GM21381 (cell line): ENCODE measurements around the gene CCL26.
"Not testable (repeated sequence)": the region's sequence is repeated elsewhere in the genome, so short reads cannot be mapped to it uniquely, and the experiment has no call there.

Experiments
- ATAC-seq: cut with Tn5 transposase; IDR thresholded peaks from one replicate; pipeline ENCODE4 v1.9.1; 2021; ENCODE audit warnings: mild to moderate bottlenecking, moderate library complexity; ENCODE audit not compliant: unreplicated experiment

Gene CCL26

DNA sequence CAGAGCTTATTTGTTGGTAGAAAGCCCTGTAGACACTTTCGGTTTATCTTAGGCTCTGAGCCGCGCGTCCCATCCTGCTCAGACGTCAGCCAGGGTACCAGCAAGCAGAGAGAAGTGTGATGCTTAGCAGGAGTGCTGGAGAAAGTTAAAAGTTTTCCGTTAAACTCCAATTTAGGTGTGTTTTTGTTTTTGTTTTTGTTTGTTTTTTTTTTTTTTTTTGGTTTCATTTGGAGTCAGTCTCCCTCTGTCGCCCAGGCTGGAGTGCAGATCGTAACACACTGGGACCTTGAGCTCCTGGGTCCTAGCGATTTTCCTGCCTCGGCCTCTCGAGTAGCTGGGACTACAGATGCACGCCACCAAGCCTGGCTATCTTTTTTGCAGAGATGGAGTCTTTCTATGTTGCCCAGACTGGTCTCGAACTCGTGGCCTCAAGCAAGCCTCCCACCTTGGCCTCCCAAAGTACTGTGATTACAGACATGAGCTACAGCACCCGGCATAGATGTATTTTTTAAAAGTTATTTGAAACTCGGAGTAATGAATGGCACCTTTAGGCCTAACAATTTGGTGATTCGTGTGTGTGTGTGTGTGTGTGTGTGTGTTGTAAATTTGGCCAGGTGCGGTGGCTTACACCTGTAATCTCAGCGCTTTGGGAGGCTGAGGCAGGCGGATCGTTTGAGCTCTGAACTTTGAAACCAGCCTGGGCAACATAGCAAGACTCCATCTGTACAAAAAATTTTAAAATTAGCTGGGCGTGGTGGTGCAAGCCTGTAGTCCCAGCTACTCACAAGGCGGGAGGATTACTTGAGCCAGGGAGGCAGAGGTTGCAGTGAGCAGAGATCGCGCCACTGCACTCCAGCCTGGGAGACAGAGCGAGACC lies 32.0 kb downstream of the CCL26 start:
- ATAC-seq = peak; percentile 22

DNA sequence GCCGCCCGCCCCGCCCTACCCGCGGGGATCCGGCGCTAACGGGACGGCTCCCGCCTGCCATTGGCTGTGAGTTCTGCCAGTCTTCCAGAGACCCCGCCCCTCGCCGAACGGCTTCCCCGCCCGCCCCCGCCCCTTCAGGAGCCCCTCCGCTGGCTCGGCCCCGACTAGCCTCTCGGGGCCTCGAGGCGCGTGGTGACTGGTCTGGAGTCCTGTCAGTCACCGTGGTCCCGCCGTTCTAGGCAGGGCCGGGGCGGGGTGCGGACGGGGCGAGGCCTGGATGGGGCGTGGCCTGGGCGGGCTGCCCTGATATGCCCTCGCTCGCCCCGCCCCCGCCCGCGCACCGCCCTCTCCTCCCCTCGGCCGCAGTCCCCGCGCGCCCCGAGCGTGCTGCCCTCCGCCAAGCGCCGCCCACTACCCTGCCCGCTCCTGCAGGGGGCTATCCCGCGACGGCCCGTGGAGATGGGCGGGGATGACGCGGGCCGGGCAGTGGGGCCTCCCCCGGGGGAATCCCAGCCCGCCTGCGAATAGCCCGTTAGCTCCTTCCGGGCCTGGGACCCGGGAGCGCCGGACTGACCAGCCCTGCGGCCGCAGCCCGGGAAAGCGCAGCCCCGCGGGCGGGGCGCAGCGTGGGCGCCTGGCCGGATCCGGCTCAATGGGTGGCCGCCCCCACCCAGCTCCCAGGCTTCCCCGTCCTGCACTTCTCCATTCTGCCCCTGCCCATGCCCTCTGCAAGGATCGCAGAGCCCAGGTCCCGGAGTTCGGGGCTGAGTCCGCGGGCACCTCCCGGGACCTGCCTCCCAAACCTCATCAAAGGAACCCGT lies 32.8 kb downstream of the CCL26 start:
- peak; percentile 91 for ATAC-seq

DNA sequence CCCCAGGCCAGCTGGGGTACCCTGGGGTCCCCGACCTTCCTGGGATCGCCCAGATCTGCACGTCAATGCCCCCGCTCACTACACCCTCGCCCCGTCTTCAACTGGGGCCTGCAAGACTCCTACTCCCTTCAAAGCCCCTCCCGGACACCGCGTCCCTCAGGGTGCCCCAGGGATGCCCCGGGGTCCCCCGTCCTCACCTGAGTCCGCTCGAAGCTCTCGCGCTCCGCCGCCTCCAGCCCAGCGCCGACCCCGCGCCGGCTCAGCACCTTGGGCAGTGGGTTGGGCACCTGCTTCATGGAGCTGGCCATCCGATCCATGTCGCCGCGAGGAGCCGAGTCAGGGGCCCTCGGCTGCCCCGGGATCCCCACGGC lies 33.4 kb downstream of the CCL26 start, which contains the start of gene HIP1:
Gene HIP1, minus strand, starts transcription at position 338 of the 371 bp plus-strand sequence. Its CDS starts 21 bp downstream, at position 317.
- no peak for ATAC-seq

DNA sequence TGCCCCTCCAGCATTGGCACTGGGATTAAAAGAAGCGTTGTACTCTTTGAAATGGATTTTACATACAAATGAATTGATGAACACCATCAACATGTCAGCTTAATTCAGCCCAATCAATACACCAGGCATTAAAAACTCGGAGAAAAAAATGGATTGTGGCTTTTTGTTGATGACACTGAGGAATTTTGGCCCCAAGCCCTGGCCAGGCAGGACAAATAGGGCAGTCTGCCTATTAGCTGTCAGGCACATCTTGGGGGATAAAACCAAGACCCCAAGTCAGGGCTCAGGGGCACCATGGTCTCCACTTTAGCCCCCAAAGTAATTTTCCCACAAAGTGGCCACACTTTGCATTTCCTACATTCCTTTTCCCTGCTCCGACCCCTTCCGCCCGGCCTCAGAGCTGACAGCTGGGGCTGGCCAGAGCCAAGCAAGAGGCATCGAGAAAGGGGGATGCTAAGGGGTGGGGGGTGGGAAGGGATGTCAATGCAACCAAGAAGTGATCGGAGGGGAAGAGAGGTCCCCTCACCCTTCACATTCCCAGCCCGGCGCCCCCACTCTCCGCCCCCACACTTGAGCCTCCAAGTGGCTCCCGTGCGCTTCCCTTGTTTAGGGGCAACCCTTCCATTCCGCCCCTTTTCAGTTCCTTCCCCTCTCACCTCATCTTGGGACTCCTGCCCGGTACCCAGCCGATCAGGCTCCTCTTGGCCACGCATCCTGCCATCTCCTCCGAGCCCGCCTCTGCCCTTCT lies 34.0 kb downstream of the CCL26 start:
- ATAC-seq = no peak

DNA sequence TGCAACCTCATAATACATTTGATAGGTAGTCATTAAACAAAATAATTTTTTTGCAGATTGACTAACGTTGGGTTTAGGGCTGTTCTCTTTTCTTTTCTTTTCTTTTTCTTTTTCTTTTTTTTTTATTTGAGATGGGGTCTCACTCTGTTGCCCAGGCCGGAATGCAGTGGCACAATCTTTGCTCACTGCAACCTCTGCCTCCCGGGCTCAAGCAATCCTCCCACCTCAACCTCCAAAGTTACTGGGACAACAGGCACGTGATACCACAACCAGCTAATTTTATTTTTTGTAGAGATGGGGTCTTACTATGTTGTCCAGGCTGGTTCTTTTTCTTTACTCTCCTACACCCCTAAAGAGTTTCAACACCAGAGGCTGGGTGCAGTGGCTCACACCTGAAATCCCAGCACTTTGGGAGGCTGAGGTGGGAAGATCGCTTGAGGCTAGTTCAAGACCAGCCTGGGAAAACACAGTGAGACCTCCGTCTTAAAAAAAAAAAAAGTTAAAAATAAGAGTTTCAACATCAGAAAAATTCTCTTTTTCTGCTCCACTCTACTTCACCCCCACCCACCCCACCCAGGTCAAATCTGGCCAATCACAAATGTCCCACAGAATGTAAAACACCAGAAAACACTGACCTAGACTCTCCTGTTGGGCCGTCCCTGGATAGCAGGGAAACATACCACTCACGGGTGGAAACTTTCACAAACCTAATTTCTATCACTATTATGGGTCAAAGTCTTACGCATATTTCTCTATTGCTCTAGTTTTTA lies 36.2 kb downstream of the CCL26 start:
- no peak for ATAC-seq

DNA sequence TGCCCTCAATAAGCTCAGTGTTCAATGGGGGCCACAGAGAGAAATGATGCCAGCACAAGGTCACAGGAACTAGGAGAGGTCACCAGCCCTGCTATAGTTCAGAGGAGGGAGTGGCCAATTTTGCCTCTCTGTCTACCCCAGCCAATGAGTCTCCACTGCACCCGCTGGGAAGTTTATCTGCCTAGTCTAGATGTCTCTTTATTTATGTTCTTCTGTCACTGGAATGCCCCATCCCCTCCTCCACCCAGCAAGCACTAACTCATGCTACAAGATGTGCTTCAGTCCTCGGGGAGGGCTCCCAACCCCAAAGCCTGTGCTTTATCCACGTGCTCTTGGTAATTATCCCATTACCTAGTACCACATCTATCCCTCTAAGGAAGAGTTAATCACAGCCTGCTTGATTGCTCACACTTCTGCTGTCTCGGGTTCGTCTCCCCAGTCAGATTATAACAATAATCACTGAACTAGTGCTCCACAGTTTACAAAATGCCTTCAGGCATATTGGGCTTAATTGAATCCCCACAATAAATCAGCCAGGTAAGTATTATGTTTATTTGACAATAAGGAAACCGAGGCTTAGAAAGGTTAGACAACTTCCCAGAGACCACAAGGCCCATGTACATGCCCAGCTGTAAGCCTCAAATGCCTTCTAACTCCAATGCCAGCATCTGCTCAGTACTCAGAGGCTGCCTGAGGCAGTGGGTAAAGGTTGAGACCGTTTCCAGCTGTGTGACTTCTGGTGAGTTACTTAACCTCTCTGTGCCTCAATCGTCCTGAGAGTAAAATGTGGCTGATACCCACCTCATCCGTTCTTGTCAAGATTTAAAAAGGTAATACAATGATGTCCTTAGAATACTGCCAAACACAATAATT lies 37.2 kb downstream of the CCL26 start:
- no peak for ATAC-seq

DNA sequence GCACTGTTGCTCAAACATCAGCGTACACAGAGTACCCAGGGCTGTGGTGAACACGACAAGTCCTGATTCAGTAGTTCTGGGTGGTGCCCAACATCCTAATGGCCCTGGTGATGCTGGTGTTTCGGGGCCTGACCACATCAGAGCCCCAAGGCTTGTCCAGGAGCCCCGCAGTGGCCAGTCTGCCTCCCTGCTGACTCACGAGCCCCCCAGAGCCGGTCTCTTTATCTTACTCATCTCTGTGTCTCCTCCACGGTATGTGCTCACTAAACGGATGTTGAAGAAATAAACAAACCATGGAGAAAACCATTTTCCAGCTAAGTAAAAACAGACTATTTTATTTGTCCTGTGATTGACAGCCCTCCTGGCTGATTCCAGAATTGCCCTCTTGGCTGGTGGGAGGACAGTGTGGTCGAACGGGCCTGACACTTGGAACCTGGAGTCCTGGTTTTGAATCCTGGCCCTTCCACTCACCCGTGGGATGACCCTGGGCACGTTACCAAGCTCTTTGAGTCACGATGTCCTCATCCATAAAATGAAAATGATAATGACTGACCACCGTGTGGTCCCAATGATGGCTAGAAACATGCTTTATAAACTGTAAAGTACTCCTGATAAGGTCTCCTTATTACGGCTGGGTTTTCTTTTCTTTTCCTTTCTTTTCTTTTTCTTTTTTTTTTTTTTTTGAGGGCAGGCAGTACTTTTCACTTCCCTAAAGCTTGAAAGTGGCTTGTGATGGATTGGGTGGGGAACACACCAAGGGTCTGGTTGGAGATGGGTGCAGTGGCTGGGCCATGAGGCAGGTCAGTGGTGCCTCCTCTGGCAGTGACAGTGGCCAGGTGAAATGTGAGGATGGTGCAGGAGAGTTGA lies 39.0 kb downstream of the CCL26 start:
- ATAC-seq = no peak

DNA sequence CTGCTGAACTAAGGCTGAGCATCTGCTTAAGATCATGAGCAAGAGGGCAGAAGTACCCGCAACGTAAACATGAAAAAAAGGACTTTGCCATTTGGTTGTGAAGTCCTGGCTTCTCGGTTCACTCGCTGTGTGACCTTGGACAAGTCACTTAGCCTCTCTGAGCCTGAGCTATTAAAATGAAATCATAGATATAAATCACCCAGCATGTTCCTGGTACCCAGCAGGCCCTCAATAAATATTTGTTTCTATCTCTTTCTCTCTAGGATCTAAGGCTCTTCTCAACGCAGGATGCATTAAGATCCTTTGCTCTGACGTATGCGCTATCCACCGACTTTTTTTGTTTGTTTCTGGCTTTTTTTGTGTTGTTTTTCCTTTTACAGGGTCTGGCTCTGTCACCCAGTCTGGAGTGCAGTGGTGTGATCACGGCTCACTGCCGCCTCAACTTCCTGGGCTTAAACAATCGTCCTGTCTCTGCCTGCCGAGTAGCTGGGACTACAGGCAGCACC lies 39.9 kb downstream of the CCL26 start:
- no peak for ATAC-seq

DNA sequence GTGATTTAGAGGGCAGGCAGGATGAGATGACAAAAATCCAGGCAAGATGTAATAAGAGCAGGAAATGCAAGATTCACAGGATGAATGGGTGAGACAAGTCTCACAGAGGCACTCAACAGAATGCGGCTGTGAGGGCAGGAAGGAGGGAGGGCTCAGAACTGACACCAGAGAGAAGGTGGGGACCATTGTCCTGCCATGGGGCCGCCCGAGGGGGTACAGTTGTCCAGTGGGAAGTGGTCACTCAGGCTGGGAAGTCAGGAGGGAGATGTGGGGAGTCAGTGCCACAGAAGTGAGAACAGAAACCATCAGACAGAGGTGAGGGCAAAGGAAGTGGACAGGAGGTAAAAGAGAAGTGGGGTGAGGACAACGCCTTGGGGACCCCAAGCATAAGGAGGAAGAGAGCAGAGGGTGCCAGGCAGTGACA lies 42.1 kb downstream of the CCL26 start:
- ATAC-seq = no peak

DNA sequence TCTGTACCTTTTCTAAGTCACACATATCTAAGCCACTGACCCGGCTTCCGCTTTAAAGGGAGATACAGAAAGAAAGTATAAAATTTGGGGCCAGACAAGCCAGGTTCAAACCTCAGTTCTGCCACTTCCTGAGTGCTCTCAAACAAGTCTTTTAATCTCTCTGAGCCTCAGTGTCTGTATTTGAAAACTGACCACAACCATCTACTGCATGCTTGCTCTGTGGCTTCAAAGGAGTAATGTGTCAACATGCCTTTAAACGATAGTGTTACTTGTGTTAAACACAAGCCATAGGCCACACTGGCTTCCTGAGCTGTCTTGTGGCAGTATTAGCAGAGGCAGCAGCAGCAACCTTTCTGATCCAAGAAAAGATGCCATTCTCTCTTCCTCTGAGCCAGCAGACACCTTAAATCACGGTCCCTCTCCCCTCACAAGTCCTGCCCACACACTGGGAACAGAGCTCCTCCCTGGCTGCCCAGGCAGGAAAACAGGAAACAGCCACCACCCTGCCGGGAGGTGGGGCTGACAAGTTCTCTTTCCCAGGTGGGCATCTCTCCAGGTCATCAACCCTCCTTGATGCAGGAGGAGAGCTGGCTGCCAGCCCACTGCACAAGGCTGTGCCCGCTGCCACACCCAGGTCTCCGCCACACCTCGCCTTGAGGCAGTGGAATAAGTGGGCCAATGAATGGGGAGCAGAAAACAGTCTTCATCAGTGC lies 44.0 kb downstream of the CCL26 start:
- ATAC-seq = no peak

DNA sequence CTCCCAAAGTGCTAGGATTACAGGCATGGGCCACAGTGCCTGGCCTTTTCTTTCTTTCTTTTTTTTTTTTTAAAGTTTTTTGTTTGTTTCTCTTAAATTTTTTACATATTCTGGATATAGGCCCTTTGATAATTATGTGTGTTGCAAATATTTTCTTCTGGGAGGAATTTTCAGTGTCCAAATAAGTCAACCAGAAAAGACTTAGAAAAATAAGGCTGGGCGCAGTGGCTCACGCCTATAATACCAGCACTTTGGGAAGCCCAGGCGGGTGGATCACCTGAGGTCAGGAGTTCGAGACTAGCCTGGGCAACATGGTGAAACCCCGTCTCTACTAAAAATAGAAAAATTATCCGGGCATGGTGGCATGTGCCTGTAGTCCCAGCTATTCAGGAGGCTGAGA lies 44.7 kb downstream of the CCL26 start:
- ATAC-seq = not testable (repeated sequence)

DNA sequence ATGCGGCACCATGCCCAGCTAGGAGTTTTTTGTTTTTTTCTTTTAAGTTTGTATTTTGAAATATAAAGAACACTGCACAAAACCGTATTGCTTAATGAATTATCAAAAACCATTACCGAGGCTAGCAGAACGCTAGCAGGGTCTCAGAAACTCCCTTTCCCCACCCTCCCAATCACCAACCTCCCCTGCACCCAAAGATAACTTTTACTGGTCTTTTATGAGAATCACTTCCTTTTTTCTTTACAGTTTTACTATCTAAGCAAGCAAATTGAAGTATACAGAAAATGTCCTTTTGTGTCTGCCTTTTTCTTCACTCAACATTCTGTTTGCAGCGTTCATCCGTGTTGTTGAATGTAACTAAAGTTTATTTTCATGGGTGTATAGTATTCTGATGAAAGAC lies 46.7 kb downstream of the CCL26 start:
- no peak for ATAC-seq

DNA sequence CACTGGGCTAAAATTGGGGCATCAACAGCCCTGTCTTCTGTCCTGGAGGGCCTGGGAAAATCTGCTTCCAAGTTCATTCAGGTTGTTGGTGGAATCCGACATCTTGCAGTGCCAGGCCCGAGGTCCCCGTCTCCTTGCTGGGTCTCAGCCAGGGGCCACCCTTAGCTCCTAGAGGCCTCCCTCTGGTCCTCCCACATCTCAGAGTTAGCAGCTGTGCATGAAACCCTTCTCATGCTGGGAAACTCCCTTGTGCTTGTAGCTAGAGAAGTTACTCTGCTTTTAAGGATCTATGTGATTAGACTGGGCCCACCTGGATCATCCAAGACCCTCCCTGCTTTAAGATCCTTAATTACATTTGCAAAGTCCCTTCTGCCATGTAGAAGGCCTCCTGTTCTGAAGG lies 48.6 kb downstream of the CCL26 start:
- no peak for ATAC-seq

DNA sequence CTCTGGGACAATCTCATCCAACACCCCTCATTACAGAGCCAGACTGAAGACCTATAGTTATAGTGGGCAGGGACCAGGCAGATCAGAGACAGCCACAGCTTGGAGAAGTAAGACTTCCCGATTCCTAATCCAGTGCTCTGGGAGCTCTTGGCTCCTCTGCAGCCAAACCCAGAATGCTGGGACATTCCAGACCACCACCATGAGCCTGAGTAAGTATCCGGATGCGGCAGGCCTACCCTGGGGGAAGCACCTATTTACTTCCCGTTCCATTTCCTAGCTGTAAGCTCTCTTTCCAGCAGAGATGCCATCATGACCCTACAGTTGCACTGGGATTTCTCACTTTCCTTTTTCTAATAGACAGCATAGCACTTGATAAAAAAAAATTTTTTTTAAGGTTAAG lies 49.6 kb downstream of the CCL26 start:
- no peak for ATAC-seq

DNA sequence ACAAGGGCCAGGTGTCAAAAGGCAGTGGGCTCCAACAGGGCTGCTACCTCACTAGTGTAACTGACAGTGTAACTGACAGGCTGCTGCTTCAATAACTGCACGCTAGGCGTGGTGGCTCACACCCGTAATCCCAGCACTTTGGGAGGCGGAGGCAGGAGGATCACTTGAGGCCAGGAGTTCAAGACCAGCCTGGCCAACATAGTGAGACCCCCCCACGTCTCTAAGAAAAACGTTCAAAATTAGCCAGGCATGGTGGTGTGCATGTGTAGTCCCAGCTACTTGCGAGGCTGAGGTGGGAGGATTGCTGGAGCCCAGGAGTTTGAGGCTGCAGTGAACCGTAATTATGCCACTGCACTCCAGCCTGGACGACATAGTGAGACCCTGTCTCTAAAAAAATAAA lies 50.1 kb downstream of the CCL26 start:
- not testable (repeated sequence) for ATAC-seq

DNA sequence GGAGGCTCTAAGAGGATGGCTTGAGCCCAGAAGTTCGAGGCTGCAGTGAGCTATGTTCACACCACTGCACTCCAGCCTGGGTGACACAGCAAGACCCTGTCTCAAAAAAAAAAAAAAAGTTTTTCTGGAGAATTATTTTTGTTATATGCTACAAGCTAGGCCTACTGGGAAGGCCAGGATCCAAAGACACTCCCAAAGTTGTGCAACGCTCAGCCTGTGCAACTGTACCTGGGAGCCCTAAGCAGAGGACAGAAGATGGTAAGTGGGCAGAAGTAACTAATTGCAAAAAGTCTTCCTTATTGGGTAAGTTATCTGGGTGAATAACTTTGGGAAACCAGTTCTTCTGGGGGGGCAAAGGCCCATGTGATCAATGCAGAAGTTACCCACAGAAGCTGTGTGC lies 50.6 kb downstream of the CCL26 start:
- ATAC-seq = no peak

DNA sequence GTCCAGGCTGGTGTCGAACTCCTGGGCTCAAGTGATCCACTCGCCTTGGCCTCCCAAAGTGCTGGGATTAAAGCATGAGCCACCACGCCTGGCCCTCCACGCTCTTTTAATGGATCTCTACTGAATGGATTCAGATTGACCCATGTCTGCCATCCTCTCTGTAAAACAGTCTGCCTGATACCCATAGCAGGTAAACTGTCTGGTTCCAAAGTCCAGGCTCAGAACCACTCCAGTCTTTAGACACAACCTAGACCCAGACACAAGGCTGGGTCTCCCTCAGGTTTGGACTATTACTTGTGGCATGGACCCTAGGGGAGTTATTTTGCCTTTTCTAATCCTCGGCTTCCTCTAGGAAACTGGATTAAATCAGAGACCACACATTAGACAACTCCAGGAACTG lies 52.4 kb downstream of the CCL26 start:
- no peak for ATAC-seq
